ENCODE data around the gene COL6A2.
"Not testable (repeated sequence)": the region's sequence is repeated elsewhere in the genome, so short reads cannot be mapped to it uniquely, and the experiment has no call there.

DNA sequence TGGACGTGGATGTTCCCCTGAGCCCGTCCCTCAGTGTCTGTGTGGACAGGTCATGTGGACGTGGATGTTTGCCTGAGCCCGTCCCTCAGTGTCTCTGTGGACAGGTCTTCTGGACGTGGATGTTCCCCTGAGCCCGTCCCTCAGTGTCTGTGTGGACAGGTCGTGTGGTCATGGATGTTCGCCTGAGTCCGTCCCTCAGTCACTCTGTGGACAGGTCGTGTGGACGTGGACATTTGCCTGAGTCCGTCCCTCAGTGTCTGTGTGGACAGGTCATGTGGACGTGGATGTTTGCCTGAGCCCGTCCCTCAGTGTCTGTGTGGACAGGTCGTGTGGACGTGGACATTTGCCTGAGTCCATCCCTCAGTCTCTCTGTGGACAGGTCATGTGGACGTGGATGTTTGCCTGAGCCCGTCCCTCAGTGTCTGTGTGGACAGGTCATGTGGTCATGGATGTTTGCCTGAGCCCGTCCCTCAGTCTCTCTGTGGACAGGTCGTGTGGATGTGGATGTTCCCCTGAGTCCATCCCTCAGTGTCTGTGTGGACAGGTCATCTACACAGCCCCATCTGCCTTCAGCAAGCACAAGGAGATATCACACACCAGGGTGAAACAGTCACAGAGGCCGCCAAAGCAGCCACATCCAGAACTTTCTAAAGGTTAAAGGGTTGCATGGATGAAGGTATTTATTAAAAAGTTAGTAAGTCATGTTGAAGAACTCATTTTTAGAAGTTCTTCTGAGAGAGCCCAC, 38.0 kb upstream of the COL6A2 start:
- TF ChIP-seq, protein P1, sequence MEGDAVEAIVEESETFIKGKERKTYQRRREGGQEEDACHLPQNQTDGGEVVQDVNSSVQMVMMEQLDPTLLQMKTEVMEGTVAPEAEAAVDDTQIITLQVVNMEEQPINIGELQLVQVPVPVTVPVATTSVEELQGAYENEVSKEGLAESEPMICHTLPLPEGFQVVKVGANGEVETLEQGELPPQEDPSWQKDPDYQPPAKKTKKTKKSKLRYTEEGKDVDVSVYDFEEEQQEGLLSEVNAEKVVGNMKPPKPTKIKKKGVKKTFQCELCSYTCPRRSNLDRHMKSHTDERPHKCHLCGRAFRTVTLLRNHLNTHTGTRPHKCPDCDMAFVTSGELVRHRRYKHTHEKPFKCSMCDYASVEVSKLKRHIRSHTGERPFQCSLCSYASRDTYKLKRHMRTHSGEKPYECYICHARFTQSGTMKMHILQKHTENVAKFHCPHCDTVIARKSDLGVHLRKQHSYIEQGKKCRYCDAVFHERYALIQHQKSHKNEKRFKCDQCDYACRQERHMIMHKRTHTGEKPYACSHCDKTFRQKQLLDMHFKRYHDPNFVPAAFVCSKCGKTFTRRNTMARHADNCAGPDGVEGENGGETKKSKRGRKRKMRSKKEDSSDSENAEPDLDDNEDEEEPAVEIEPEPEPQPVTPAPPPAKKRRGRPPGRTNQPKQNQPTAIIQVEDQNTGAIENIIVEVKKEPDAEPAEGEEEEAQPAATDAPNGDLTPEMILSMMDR (conservative IDR thresholded peaks at IDR 0.05) = not testable (repeated sequence)
- TF ChIP-seq EZH2 (IDR thresholded peaks at IDR 0.05; ENCODE audit: low read depth) = not testable (repeated sequence)
